Left lobe of liver (tissue), 2 donors: ENCODE data around the gene RBP3. TPM values are rescaled to one million over a fixed set of nuclear protein-coding genes. Genes with fewer than 3 reads are reported as not detected.
A peak's percentile ranks its signal among the peaks of the same experiment; 100 is the strongest.

Experiments used
- ATAC-seq: fragments of 200-7000 bp; cut with Tn5 transposase; one replicate; pipeline ENCODE4 v1.9.1; 2020; ENCODE audit warnings: mild to moderate bottlenecking, moderate library complexity
- DNase-seq: peaks from one replicate; pipeline ENCODE4 v3.0.0-alpha.2; 2020; ENCODE audit warnings: low spot score
- total RNA-seq: library from RNA; stranded (reverse); gene quantifications from one replicate; pipeline ENCODE4 v1.2.1, GENCODE V29; 2021
- donor health status: DM: no; HTN: no; CAD: no; lungs with moderate emphysema.
- donor health status: DM: no; HTN: yes; CAD: no.

RBP3 gene
- not detected for total RNA-seq

- DNase-seq (no peak), ATAC-seq (no peak)
Measured at GRCh38 chr10:47348138-47348651, at the start of gene RBP3. Gene RBP3, plus strand, starts transcription at chr10:47348363. Its CDS starts 122 bp downstream, at chr10:47348485.

- no peak for DNase-seq
- no peak for ATAC-seq
Measured at GRCh38 chr10:47298715-47299114, 49.4 kb upstream of the RBP3 start.

GRCh38 chr10:47299611-47300428, 48.3 kb upstream of the RBP3 start, which contains the start of gene GDF10:
Gene GDF10, plus strand, starts transcription at chr10:47300197. Its CDS starts 455 bp downstream, at chr10:47300652.
- no peak for ATAC-seq

GRCh38 chr10:47300429-47300931, 47.7 kb upstream of the RBP3 start:
- no peak for DNase-seq

More at GRCh38 chr10:47299611-47300428, 48.3 kb upstream of the RBP3 start, which contains the start of gene GDF10:
- no peak for DNase-seq

GRCh38 chr10:47301833-47302232, 46.3 kb upstream of the RBP3 start:
- DNase-seq (no peak), ATAC-seq (no peak)

More at GRCh38 chr10:47300429-47300931, 47.7 kb upstream of the RBP3 start:
- ATAC-seq = peak; percentile 82

GRCh38 chr10:47303105-47303504, 45.1 kb upstream of the RBP3 start:
- DNase-seq = no peak
- no peak for ATAC-seq

GRCh38 chr10:47303866-47304265, 44.3 kb upstream of the RBP3 start:
- ATAC-seq (no peak), DNase-seq (no peak)

GRCh38 chr10:47305566-47305965, 42.6 kb upstream of the RBP3 start:
- no peak for DNase-seq
- no peak for ATAC-seq

- no peak for ATAC-seq
- no peak for DNase-seq
Measured at GRCh38 chr10:47306387-47307210, 41.6 kb upstream of the RBP3 start.

- ATAC-seq = no peak
- DNase-seq = no peak
Measured at GRCh38 chr10:47307381-47307780, 40.8 kb upstream of the RBP3 start.

GRCh38 chr10:47308775-47309174, 39.4 kb upstream of the RBP3 start:
- no peak for ATAC-seq

GRCh38 chr10:47309408-47310089, 38.6 kb upstream of the RBP3 start:
- ATAC-seq (no peak), DNase-seq (no peak)

More at GRCh38 chr10:47308775-47309174, 39.4 kb upstream of the RBP3 start:
- DNase-seq = no peak

- ATAC-seq (no peak), DNase-seq (no peak)
Measured at GRCh38 chr10:47310090-47310505, 38.1 kb upstream of the RBP3 start.

- peak; percentile 11 for ATAC-seq
- no peak for DNase-seq
Measured at GRCh38 chr10:47311193-47311931, 36.8 kb upstream of the RBP3 start.

GRCh38 chr10:47311932-47312662, 36.1 kb upstream of the RBP3 start:
- ATAC-seq (peak; percentile 97), DNase-seq (peak; percentile 76)

GRCh38 chr10:47312663-47312995, 35.5 kb upstream of the RBP3 start:
- no peak for DNase-seq
- ATAC-seq = no peak

- DNase-seq (no peak), ATAC-seq (no peak)
Measured at GRCh38 chr10:47314416-47314970, 33.7 kb upstream of the RBP3 start.

GRCh38 chr10:47315421-47315820, 32.7 kb upstream of the RBP3 start:
- ATAC-seq = no peak
- DNase-seq = no peak

GRCh38 chr10:47316131-47316530, 32.0 kb upstream of the RBP3 start:
- no peak for DNase-seq
- no peak for ATAC-seq
